Erythroblast (primary cell): ENCODE measurements around the gene C1QTNF1.
A peak's percentile ranks its signal among the peaks of the same experiment; 100 is the strongest.

Experiments used
- DNase-seq, 2 experiments: peaks; one replicate each; lab custom pipeline; 2025; lab: John Stamatoyannopoulos, UW
- GATA1 ChIP-seq: IDR thresholded peaks from 2 replicates; pipeline ENCODE4 v1.6.1; 2011; ENCODE audit warnings: low read depth, mild to moderate bottlenecking, control low read depth, low read length, moderate library complexity
- POLR2A ChIP-seq: IDR thresholded peaks from 2 replicates; pipeline ENCODE4 v1.6.1; 2011; ENCODE audit warnings: mild to moderate bottlenecking, low read length

Gene C1QTNF1

GRCh38 chr17:78986649-78987328 is 37.2 kb upstream of the C1QTNF1 start:
- no peak for TF ChIP-seq GATA1
- TF ChIP-seq POLR2A = no peak

DNA sequence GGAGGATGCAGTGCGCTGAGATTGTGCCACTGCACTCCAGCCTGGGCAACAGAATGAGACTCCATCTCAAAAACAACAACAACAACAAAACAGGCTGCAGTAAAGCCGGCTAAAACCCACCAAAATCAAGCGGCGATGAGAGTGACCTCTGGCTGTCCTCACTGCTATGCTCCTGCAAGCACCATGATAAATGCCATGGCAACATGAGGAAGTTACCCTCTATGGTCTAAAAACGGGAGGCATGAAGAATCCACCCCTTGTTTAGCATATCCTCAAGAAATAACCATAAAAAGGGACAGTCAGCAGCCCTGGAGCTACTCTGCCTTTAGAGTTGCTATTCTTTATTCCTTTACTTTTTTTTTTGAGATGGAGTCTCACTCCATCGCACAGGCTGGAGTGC is 35.8 kb upstream of the C1QTNF1 start:
- DNase-seq = peak; percentile 16 to 60
- no peak for TF ChIP-seq POLR2A
- no peak for TF ChIP-seq GATA1

More at GRCh38 chr17:78986649-78987328, 37.2 kb upstream of the C1QTNF1 start:
- no peak for DNase-seq

- DNase-seq = no peak
- no peak for TF ChIP-seq GATA1
- no peak for TF ChIP-seq POLR2A
Measured at GRCh38 chr17:78990349-78991016, 33.5 kb upstream of the C1QTNF1 start.

- no peak for TF ChIP-seq GATA1
- no peak for TF ChIP-seq POLR2A
- DNase-seq = no peak
Measured at GRCh38 chr17:78991017-78991738, 32.8 kb upstream of the C1QTNF1 start.

DNA sequence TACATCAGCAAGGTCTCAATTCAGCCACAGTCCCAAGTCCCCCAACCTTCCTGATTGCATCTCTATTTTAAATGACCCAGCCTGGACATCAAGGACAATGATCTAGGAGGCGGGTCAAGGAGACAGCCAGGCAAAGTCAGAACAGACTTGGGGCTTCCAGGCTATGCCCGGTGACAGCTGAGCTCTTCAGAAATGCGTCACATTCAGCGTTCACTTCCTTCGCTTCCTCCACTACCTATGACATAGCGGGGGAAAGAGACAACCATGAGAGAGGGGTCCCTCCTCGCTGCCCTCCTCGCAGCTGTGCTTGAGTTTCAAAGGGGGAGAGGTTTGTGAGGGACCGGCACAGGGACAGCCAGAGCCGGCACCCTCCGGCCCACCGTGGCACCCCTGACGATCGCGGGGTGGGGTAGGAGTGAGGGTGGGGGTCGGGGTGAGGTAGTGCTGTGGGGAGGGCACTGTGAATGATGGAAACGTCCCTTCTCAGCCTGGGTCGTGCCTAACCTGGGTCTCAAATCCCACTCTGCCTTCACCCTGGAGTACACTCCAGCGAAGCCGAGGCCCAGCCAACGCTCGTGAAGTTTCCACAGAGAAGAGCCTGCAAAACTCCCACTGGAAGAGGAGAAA is 31.9 kb upstream of the C1QTNF1 start:
- no peak for DNase-seq
- TF ChIP-seq GATA1 (no peak), POLR2A (no peak)

- no peak for TF ChIP-seq GATA1
- DNase-seq = peak; percentile 53 to 74
Measured at GRCh38 chr17:78992542-78993212, 31.3 kb upstream of the C1QTNF1 start.

GRCh38 chr17:78993241-78993956 is 30.6 kb upstream of the C1QTNF1 start:
- TF ChIP-seq GATA1 = no peak
- no peak for TF ChIP-seq POLR2A
- peak; percentile 51 to 73 for DNase-seq

DNA sequence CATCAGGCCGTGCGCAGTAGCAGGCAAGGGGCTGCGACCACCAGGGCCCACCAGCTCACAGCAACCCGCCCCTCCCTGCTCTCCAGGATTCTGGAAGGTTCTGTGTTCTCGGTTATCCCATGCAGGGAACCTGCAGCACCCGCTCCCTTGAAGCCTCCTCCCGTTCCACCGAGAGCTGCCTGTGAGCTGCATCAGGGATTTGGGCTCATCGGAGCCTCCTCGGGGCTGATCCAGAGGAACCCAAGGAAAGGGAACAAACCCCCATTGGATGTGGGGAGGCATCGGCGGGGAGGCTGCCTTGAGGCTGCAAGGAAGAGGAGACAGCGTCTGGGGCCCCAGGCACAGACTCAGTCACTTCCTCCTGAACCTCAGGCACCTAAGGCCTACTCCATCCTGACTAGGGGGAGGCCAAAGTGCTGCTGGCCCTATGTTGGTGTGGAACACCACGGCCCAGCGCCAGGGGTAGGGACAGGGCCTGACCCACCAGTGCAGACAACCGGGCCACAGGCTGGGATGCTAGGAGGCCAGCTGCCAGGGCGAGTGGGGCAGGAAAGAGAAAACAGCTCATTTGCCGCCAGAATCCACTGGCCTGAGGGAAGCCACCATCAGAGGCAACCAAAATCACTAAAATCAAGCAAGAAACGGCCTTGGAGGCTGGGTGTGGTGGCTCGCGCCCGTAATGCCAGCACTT is 29.8 kb upstream of the C1QTNF1 start:
- DNase-seq = no peak
- TF ChIP-seq POLR2A = no peak

DNA sequence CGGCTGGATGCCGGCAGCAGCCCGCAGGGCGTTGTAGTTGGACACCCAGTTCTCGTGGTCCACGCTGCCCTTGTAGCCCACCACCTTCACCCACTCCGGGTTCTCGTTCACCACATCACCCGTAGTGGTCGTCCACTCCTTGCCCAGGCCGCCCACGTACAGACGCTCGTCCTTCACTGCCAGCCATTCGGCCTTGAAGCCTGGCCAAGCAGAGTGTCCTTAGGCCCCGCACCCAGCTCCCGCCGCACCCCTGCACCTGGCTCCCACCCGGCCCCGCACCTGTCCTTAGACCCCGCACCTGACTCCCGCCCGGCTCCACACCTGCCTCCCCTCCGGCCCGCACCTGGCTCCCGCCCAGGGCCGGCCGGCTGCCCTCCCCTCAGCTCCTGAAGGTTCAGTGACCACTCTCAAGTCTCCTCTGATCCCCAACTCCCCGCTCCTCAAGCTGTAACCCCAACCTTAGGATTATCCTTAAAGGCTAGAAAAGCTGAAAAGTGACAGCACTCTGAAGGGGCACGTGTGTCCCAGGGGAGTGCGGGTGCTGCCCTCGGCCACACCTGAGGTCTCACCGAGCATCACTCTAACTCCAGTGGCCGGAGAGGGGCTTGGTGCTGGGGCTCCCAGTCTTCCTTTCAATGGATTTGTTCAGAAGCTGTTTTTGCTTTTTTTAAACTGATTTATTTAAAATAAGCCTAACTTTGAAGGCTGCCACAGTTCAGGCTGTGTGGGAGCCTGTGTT is 28.8 kb upstream of the C1QTNF1 start:
- DNase-seq = no peak
- TF ChIP-seq GATA1 (no peak), POLR2A (no peak)

GRCh38 chr17:78995761-78996451 is 28.1 kb upstream of the C1QTNF1 start:
- TF ChIP-seq GATA1 (no peak), POLR2A (no peak)

DNA sequence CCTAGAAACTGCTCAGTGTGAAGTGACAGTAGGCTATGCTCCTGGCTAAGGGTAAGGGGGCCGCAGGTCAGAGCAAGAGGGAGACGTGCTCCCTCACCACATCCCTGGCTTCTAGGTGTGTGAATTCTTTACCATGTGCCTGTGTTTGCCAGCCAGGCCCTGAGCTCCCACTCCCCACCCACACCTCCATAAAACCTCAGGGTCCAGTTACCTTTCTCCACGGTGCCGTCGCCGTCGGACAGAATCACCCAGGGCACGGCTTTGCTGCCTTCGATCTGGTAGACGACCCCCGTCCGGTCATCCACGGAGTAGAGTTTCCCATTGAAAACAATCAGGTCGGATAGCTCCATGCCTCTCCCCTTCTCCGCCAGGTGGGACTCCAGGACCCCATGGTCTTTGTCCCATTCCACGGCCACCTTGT is 27.2 kb upstream of the C1QTNF1 start:
- no peak for DNase-seq
- TF ChIP-seq GATA1 (no peak), POLR2A (no peak)

More at GRCh38 chr17:78995761-78996451, 28.1 kb upstream of the C1QTNF1 start:
- no peak for DNase-seq
